ENCODE results near the gene CRYGS.

DNA sequence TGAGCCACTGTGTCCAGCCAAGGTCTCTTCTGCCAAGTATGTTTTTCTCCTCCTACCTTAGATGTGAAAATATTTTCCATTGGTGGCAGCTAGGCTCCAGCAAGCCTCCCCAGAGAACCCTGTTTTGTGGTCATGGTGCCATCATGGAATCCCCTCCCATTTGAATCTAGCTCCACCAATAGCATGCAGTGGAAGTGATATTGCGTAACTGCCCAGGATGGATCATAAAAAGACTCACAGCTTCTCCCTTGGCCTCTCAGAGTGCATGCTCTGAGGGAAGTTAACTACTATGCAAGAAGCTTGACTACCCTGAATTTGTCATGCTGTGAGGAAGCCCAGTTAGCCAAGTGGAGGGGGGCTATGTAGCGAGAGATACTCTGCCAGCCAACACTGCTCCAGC is 27.5 kb downstream of the CRYGS start:
- TF ChIP-seq, protein P1, sequence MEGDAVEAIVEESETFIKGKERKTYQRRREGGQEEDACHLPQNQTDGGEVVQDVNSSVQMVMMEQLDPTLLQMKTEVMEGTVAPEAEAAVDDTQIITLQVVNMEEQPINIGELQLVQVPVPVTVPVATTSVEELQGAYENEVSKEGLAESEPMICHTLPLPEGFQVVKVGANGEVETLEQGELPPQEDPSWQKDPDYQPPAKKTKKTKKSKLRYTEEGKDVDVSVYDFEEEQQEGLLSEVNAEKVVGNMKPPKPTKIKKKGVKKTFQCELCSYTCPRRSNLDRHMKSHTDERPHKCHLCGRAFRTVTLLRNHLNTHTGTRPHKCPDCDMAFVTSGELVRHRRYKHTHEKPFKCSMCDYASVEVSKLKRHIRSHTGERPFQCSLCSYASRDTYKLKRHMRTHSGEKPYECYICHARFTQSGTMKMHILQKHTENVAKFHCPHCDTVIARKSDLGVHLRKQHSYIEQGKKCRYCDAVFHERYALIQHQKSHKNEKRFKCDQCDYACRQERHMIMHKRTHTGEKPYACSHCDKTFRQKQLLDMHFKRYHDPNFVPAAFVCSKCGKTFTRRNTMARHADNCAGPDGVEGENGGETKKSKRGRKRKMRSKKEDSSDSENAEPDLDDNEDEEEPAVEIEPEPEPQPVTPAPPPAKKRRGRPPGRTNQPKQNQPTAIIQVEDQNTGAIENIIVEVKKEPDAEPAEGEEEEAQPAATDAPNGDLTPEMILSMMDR (IDR thresholded peaks at IDR 0.05) = no peak
- TF ChIP-seq POLR2A (IDR thresholded peaks at IDR 0.05) = no peak

Data from body of pancreas (tissue), 4 donors.